ENCODE measurements around the gene GPRIN3. TPM values are rescaled to one million over a fixed set of nuclear protein-coding genes. Genes with fewer than 3 reads are reported as not detected.

Gene GPRIN3
- total and polyA plus RNA-seq, 10 of the 15 experiments (the other 5 are each of a cell fraction or from before 2014, with no cell fraction given): under 0.01 to 0.05 (median 0.01) TPM; not detected in 6

- Histone ChIP-seq H3K27ac (ENCODE audit: control insufficient read depth, insufficient read depth) (no peak overlapping the region), H3K4me1 (ENCODE audit: control insufficient read depth, insufficient read depth, low read length) (no peaks in the 10 kb centered on the region), H3K9ac (ENCODE audit: control insufficient read depth, insufficient read depth, low read length) (no peak overlapping the region), H3K27me3 (replicated peaks in 1 of 2; ENCODE audit: control insufficient read depth in 2 of 2, insufficient read depth in 2 of 2, low read length in 1 of 2) (no peaks in the 10 kb centered on the region; a peak in 1 of 4 replicates), H2AFZ (ENCODE audit: control insufficient read depth, low read depth, low read length) (no peak overlapping the region), H3K79me2 (ENCODE audit: control insufficient read depth, insufficient read depth, low read length) (no peaks in the 10 kb centered on the region), H4K20me1 (ENCODE audit: control insufficient read depth, insufficient read depth) (no peaks in the 10 kb centered on the region), H3K4me3 (no peak overlapping the region), H3K36me3 (ENCODE audit: control insufficient read depth in 2 of 2, insufficient read depth in 2 of 2, low read length in 1 of 2) (no peaks in the 10 kb centered on the region), H3K9me3 (replicated peaks; ENCODE audit: control insufficient read depth, insufficient read depth, low read length) (no peaks in the 10 kb centered on the region), H3K4me2 (ENCODE audit: control insufficient read depth, insufficient read depth) (no peak overlapping the region)
- ChIA-PET POLR2A (no interaction called here), SMC1A (ENCODE audit: uncharacterized antibody, unreplicated experiment) (interaction anchor here (1.9 kb wide), 1 partner anchor 28 kb away, joined by 7 read pairs; no protein-coding TSS in a partner anchor), CTCF (interaction anchor here (1.1 to 6.2 kb wide), 3 partner anchors 12 to 181 kb away, joined by 3 to 23 read pairs (median 12); no protein-coding TSS in a partner anchor), RAD21 (ENCODE audit: unreplicated experiment) (no interaction called here)
- no TSS peak for BruUV-seq (replicated peaks)
- in situ Hi-C loops (cut with MboI): loop anchor here (10.0 kb wide), 1 partner anchor 181 kb away; no protein-coding TSS in a partner anchor
- no peak for TF ChIP-seq RBBP5 (conservative IDR thresholded peaks at IDR 0.05)
- TF ChIP-seq NFYA (IDR thresholded peaks at IDR 0.05; ENCODE audit: borderline replicate concordance, low read depth, low read length): no peak
- no peak for TF ChIP-seq ZSCAN29 (IDR thresholded peaks at IDR 0.05)
- no peak for TF ChIP-seq PKNOX1 (IDR thresholded peaks at IDR 0.05)
- no peak for TF ChIP-seq POLR2AphosphoS2 (IDR thresholded peaks at IDR 0.05; ENCODE audit: low read depth, low read length)
- TF ChIP-seq NBN (IDR thresholded peaks at IDR 0.05): no peak
- TF ChIP-seq YBX1 (IDR thresholded peaks at IDR 0.05): no peak
- no peak for TF ChIP-seq CUX1 (IDR thresholded peaks at IDR 0.05; ENCODE audit: insufficient replicate concordance, low read depth, low read length)
- TF ChIP-seq ZBTB33 (IDR thresholded peaks at IDR 0.05): no peak
- no peak for TF ChIP-seq HCFC1 (IDR thresholded peaks at IDR 0.05; ENCODE audit: low read length)
- TF ChIP-seq NFIC (IDR thresholded peaks at IDR 0.05; ENCODE audit: low read depth, low read length): no peak
- TF ChIP-seq ZBED1 (IDR thresholded peaks at IDR 0.05; ENCODE audit: borderline replicate concordance): no peak
- no peak for TF ChIP-seq IRF5 (IDR thresholded peaks at IDR 0.05; ENCODE audit: borderline replicate concordance)
- TF ChIP-seq SUZ12 (IDR thresholded peaks at IDR 0.05; ENCODE audit: unreplicated experiment): no peak
- ATAC-seq: no peak
- 13% methylated on average over 1 of the region's 1 CpG for WGBS (ENCODE audit: insufficient coverage, insufficient replicate concordance, low lambda C conversion rate, missing lambda C conversion rate)
- FAIRE-seq: no peak
- intact Hi-C loops (cut with micrococcal nuclease; ENCODE audit: unreplicated experiment): loop anchor here (2.0 kb wide), 1 partner anchor 181 kb away; no protein-coding TSS in a partner anchor
- no peak for DNase-seq (ENCODE audit: low read depth, low spot score)
Measured at GRCh38 chr4:89253935-89254334, 53.7 kb downstream of the GPRIN3 start.
